H1 (cell line): ENCODE data around the gene CLBA1. TPM values are rescaled to one million over a fixed set of nuclear protein-coding genes. Genes with fewer than 3 reads are reported as not detected.

Experiments
- CTCF ChIA-PET: fragments of 300-600 bp; sonication (Branson Sonifier 250); formaldehyde crosslinking; loops from one replicate; lab custom pipeline; 2021; ENCODE audit not compliant: partially characterized antibody; lab: Charles Lee
- POLR2A ChIA-PET: fragments of 300-600 bp; sonication (Branson Sonifier 250); formaldehyde crosslinking; loops from one replicate; lab custom pipeline; 2021; ENCODE audit warnings: inconsistent platforms; ENCODE audit not compliant: partially characterized antibody; lab: Charles Lee
- DNase-seq, 2 experiments: peaks; one replicate each; pipeline versions ENCODE4 v3.0.0 to v3.0.0-alpha.2; 2010 to 2022; ENCODE audit warnings: low spot score in 2 of 2, low read depth in 1 of 2, mixed read lengths in 1 of 2
- FAIRE-seq: peaks from 2 replicates; lab custom pipeline; 2011; peaks lifted over from hg19 to GRCh38; lab: Jason Lieb, UNC
- H2AFZ ChIP-seq: 2 replicates; pipeline ENCODE4 v1.8.1; 2012; ENCODE audit warnings: low read length, inconsistent platforms
- H2AK5ac ChIP-seq: 2 replicates; pipeline ENCODE4 v1.6.1; 2013; ENCODE audit warnings: low read depth, low read length
- H2BK120ac ChIP-seq: replicated peaks from 2 replicates; pipeline ENCODE3; 2013; ENCODE audit warnings: low read depth, low read length, inconsistent platforms
- H2BK12ac ChIP-seq: 2 replicates; pipeline ENCODE4 v1.6.1; 2013; ENCODE audit warnings: low read depth, low read length
- H2BK15ac ChIP-seq: 2 replicates; pipeline ENCODE4 v1.6.1; 2013; ENCODE audit warnings: low read length
- H2BK20ac ChIP-seq: 2 replicates; pipeline ENCODE4 v1.6.1; 2013; ENCODE audit warnings: low read length
- H2BK5ac ChIP-seq: 2 replicates; pipeline ENCODE4 v1.6.1; 2013; ENCODE audit warnings: low read depth, low read length
- H3K14ac ChIP-seq: 2 replicates; pipeline ENCODE4 v1.6.1; 2013; ENCODE audit warnings: inconsistent platforms; ENCODE audit not compliant: insufficient read length
- H3K18ac ChIP-seq: 2 replicates; pipeline ENCODE4 v1.6.1; 2013; ENCODE audit warnings: low read length; ENCODE audit errors: extremely low read depth
- H3K23ac ChIP-seq: 2 replicates; pipeline ENCODE4 v1.6.1; 2013; ENCODE audit warnings: inconsistent platforms; ENCODE audit not compliant: insufficient read length
- H3K23me2 ChIP-seq: 2 replicates; pipeline ENCODE4 v1.6.1; 2013; ENCODE audit warnings: low read depth, low read length
- H3K27ac ChIP-seq: 2 replicates; pipeline ENCODE4 v1.6.1; 2011; ENCODE audit warnings: low read depth, low read length, inconsistent platforms
- H3K27me3 ChIP-seq, 4 experiments: replicated peaks in 1 of 4; 1 replicate in 1 of 4; 2 replicates in 3 of 4; pipeline versions ENCODE4 v1.6.1 to v1.8.1; 2011 to 2013; ENCODE audit warnings: low read length in 3 of 4, mild to moderate bottlenecking in 3 of 4, inconsistent platforms in 2 of 4, mixed read lengths in 2 of 4, moderate library complexity in 1 of 4; ENCODE audit not compliant: control insufficient read depth in 3 of 4, insufficient read depth in 3 of 4; ENCODE audit errors: extremely low read depth in 1 of 4
- H3K36me3 ChIP-seq, 4 experiments: 2 replicates each; pipeline versions ENCODE4 v1.6.1 to v1.8.1; 2011 to 2013; ENCODE audit warnings: mild to moderate bottlenecking in 4 of 4, low read length in 3 of 4, moderate library complexity in 2 of 4, control low read depth in 1 of 4, inconsistent platforms in 1 of 4; ENCODE audit not compliant: insufficient read depth in 4 of 4, control insufficient read depth in 2 of 4
- H3K4ac ChIP-seq: replicated peaks from 2 replicates; pipeline ENCODE3; 2013; ENCODE audit warnings: low read length, low read depth, mixed read lengths, inconsistent platforms; ENCODE audit not compliant: insufficient read length
- H3K4me1 ChIP-seq, 4 experiments: replicated peaks in 1 of 4; 1 replicate in 1 of 4; 2 replicates in 3 of 4; pipeline versions ENCODE4 v1.6.1 to v1.8.1; 2011 to 2013; ENCODE audit warnings: low read length in 3 of 4, inconsistent platforms in 2 of 4, mixed read lengths in 1 of 4; ENCODE audit not compliant: insufficient read depth in 4 of 4, control insufficient read depth in 3 of 4
- H3K4me2 ChIP-seq, 2 experiments: 2 replicates each; pipeline versions ENCODE4 v1.6.1 to v1.8.1; 2011 to 2013; ENCODE audit warnings: low read depth in 2 of 2, low read length in 2 of 2, control low read depth in 1 of 2, inconsistent platforms in 1 of 2, mild to moderate bottlenecking in 1 of 2; ENCODE audit not compliant: insufficient read depth in 1 of 2
- H3K4me3 ChIP-seq, 4 experiments: fragments of 200-600, 300-600 bp in 1 of 4; sonication (generic), shearing (Covaris generic), sonication (Bioruptor Twin) in 1 of 4; 2 replicates each; pipeline versions ENCODE4 v1.5.1 to v1.8.1; 2011 to 2016; ENCODE audit warnings: low read length in 4 of 4, low read depth in 3 of 4, control low read depth in 2 of 4, inconsistent platforms in 2 of 4, mild to moderate bottlenecking in 2 of 4, mixed read lengths in 1 of 4, moderate library complexity in 1 of 4; ENCODE audit not compliant: insufficient read depth in 2 of 4; ENCODE audit errors: extremely low read depth in 1 of 4
- H3K56ac ChIP-seq: replicated peaks from 2 replicates; pipeline ENCODE3; 2013; ENCODE audit warnings: low read depth, mild to moderate bottlenecking, mixed read lengths, low read length, inconsistent platforms; ENCODE audit not compliant: insufficient read length
- H3K79me1 ChIP-seq: 2 replicates; pipeline ENCODE4 v1.6.1; 2013; ENCODE audit warnings: low read depth, low read length, control low read depth
- H3K79me2 ChIP-seq, 2 experiments: 2 replicates each; pipeline versions ENCODE4 v1.6.1 to v1.8.1; 2012 to 2013; ENCODE audit warnings: low read length in 2 of 2, mild to moderate bottlenecking in 2 of 2, inconsistent platforms in 1 of 2; ENCODE audit not compliant: insufficient read depth in 2 of 2, control insufficient read depth in 1 of 2
- H3K9ac ChIP-seq, 4 experiments: replicated peaks in 1 of 4; 1 replicate in 1 of 4; 2 replicates in 3 of 4; pipeline versions ENCODE4 v1.6.1 to v1.8.1; 2011 to 2013; ENCODE audit warnings: low read depth in 3 of 4, low read length in 3 of 4, control low read depth in 2 of 4, mild to moderate bottlenecking in 2 of 4, moderate library complexity in 2 of 4, inconsistent platforms in 1 of 4; ENCODE audit errors: extremely low read depth in 1 of 4
- H3K9me3 ChIP-seq, 2 experiments: 2 replicates each; pipeline versions ENCODE4 v1.6.1 to v1.8.1; 2012 to 2013; ENCODE audit warnings: mild to moderate bottlenecking in 2 of 2, moderate library complexity in 2 of 2, control low read depth in 1 of 2, inconsistent platforms in 1 of 2, low read depth in 1 of 2, low read length in 1 of 2, mixed read lengths in 1 of 2; ENCODE audit not compliant: insufficient read depth in 2 of 2
- H4K20me1 ChIP-seq, 2 experiments: replicated peaks in 1 of 2; 2 replicates each; pipeline versions ENCODE3 to v1.8.1; 2011 to 2013; ENCODE audit warnings: inconsistent platforms in 2 of 2, low read length in 2 of 2, mild to moderate bottlenecking in 1 of 2; ENCODE audit not compliant: insufficient read depth in 2 of 2, control insufficient read depth in 1 of 2
- H4K5ac ChIP-seq: 2 replicates; pipeline ENCODE4 v1.6.1; 2013; ENCODE audit warnings: low read length, low read depth, mixed read lengths, inconsistent platforms; ENCODE audit not compliant: insufficient read length
- H4K8ac ChIP-seq: 2 replicates; pipeline ENCODE4 v1.8.0; 2013; ENCODE audit warnings: mild to moderate bottlenecking, moderate library complexity, low read length, inconsistent platforms; ENCODE audit not compliant: insufficient read depth; ENCODE audit errors: extremely low read depth
- H4K91ac ChIP-seq: replicated peaks from 2 replicates; pipeline ENCODE3; 2013; ENCODE audit warnings: low read length, mixed read lengths, inconsistent platforms; ENCODE audit not compliant: insufficient read length
- CTCF ChIP-seq, 3 experiments: IDR thresholded peaks; 1 replicate in 2 of 3; 2 replicates in 1 of 3; pipeline versions ENCODE4 v1.5.1 to v1.6.1; 2011; ENCODE audit warnings: low read length in 3 of 3, mild to moderate bottlenecking in 3 of 3, inconsistent platforms in 2 of 3, low read depth in 1 of 3, moderate library complexity in 1 of 3; ENCODE audit not compliant: insufficient read depth in 1 of 3; ENCODE audit errors: control extremely low read depth in 1 of 3
- EZH2 ChIP-seq: fragments of 200-600 bp; sonication (generic); IDR thresholded peaks from 2 replicates; pipeline ENCODE4 v1.7.1; 2012; ENCODE audit warnings: low read depth, mild to moderate bottlenecking, moderate library complexity, low read length, inconsistent platforms; ENCODE audit not compliant: severe bottlenecking
- KDM4A ChIP-seq: IDR thresholded peaks from one replicate; pipeline ENCODE4 v1.7.1; 2012; ENCODE audit warnings: low read depth, mild to moderate bottlenecking, moderate library complexity, low read length, inconsistent platforms; ENCODE audit not compliant: severe bottlenecking
- NRF1 ChIP-seq: IDR thresholded peaks from 2 replicates; pipeline ENCODE4 v1.6.1; 2011; ENCODE audit warnings: mild to moderate bottlenecking, low read depth, low read length, improper control_type of control experiment
- SP2 ChIP-seq: IDR thresholded peaks from 2 replicates; pipeline ENCODE4 v1.6.1; 2012; ENCODE audit warnings: mild to moderate bottlenecking, low read length, inconsistent platforms
- SP4 ChIP-seq: IDR thresholded peaks from 2 replicates; pipeline ENCODE4 v1.6.1; 2012; ENCODE audit warnings: low read length, inconsistent platforms
- SRF ChIP-seq: IDR thresholded peaks from 2 replicates; pipeline ENCODE4 v1.6.1; 2011; ENCODE audit warnings: mild to moderate bottlenecking, low read depth, low read length, moderate library complexity
- SUZ12 ChIP-seq: fragments of 200-600 bp; sonication (generic); IDR thresholded peaks from 2 replicates; pipeline ENCODE4 v1.6.1; 2012; ENCODE audit warnings: mild to moderate bottlenecking, inconsistent platforms, low read length, moderate library complexity, mixed read lengths
- TAF1 ChIP-seq: IDR thresholded peaks from 2 replicates; pipeline ENCODE4 v1.6.1; 2011; ENCODE audit warnings: mild to moderate bottlenecking, low read depth, low read length
- TEAD4 ChIP-seq: IDR thresholded peaks from 2 replicates; pipeline ENCODE4 v1.6.1; 2012; ENCODE audit warnings: low read depth, low read length, inconsistent platforms, mixed read lengths
- WGBS, 2 experiments: shearing (Covaris generic) in 1 of 2; methylation state at CpG; one replicate each; pipeline versions ENCODE4 v1.1.6 to v1.1.7; 2013 to 2015; ENCODE audit warnings: low lambda C conversion rate in 2 of 2, mixed read lengths in 2 of 2, inconsistent platforms in 1 of 2, low coverage in 1 of 2, missing lambda C conversion rate in 1 of 2; ENCODE audit not compliant: insufficient replicate concordance in 2 of 2, insufficient coverage in 1 of 2, insufficient read length in 1 of 2; ENCODE audit errors: extremely low coverage in 1 of 2, missing lambda C conversion rate in 1 of 2; 5-methylcytosine and 5-hydroxymethylcytosine counted together
- polyA plus RNA-seq, 7 experiments: library from polyadenylated mRNA; depleted of rRNA in 3 of 7; stranded (reverse) in 5 of 7; unstranded in 2 of 7; fragments of >200 nt in 5 of 7; fragments of 200-250 nt in 2 of 7; gene quantifications; 1 replicate in 5 of 7; 2 replicates in 1 of 7; 4 replicates in 1 of 7; pipeline versions ENCODE4 v1.2.1 to v1.2.3, GENCODE V29; 2011 to 2013; ENCODE audit warnings: missing spikeins in 2 of 7, mixed read lengths in 2 of 7
- total RNA-seq: library from RNA; stranded (reverse); fragmentation: NEBNext Ultra II Directional; extraction: Animal tissue kit (Norgen Biotek cat#: 25700); gene quantifications from 2 replicates; pipeline ENCODE4 v1.2.1, GENCODE V29; 2021
- TF ChIP-seq, protein P1 (sequence below): IDR thresholded peaks from 2 replicates; pipeline ENCODE4 v1.6.1; 2012; ENCODE audit warnings: inconsistent platforms

CLBA1 gene
- total and polyA plus RNA-seq, 2 of the 8 experiments (the other 6 are each of a cell fraction or from before 2014, with no cell fraction given), result 1.6 to 2.4 TPM

DNA sequence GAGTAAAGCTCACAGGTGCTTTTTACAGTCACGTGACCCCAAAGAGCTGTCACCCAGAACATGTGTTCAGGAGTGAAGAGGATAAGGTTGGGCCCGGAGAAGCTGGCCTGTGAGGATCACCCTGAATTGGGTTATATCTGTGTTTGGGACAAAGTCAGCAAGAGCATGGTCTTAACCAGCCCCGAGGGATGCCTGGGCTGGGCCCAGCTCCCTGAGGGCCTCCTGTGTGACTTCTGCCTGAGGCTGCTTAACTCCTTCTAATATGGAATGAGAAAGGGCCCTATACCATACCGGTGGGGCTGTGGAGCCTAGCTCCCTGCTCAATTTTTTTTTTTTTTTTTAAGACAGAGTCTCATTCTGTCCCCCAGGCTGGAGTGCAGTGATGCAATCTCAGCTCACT, 32.8 kb downstream of the CLBA1 start:
- H3K9me3 ChIP-seq, result no peaks in the 10 kb centered on the region
- no peaks in the 10 kb centered on the region for H3K27me3 ChIP-seq
- peaks cover 0 to 12% (median 0%) of the 10 kb centered on the region in 4 experiments; a peak in 1 of 8 replicates for H3K36me3 ChIP-seq
- no peak overlapping the region for H2BK15ac ChIP-seq
- H3K27ac ChIP-seq, result no peak overlapping the region
- H3K14ac ChIP-seq, result no peak overlapping the region
- no peak overlapping the region for H3K23ac ChIP-seq
- no peak for FAIRE-seq
- H3K4me2 ChIP-seq, result peak overlapping the region in 1 of 2 experiments; percentile 94; a peak in 1 of 4 replicates
- 87% methylated on average over 4 of the region's 4 CpGs; no CpG with 5 or more reads in 1 of the 2 experiments for WGBS, 2 experiments
- no peak overlapping the region for H2BK12ac ChIP-seq
- H2BK120ac ChIP-seq, result no peak overlapping the region
- DNase-seq, result no peak
- no peak overlapping the region for H4K91ac ChIP-seq
- no peak overlapping the region for H4K8ac ChIP-seq
- no peak overlapping the region for H4K5ac ChIP-seq
- no peak overlapping the region for H2BK20ac ChIP-seq
- H2AFZ ChIP-seq, result no peak overlapping the region
- no peak overlapping the region for H3K56ac ChIP-seq
- no peak overlapping the region for H3K18ac ChIP-seq
- peaks cover 18% of the 10 kb centered on the region for H3K23me2 ChIP-seq
- H3K4me1 ChIP-seq, result peaks cover 4 to 17% (median 13%) of the 10 kb centered on the region in 4 experiments; a peak in 6 of 7 replicates
- H3K9ac ChIP-seq, result no peak overlapping the region
- H2AK5ac ChIP-seq, result no peak overlapping the region
- CTCF ChIA-PET, result interaction anchor here (0.7 to 2.4 kb wide), 9 partner anchors 8 to 466 kb away, joined by 3 to 15 read pairs (median 4); no protein-coding TSS in a partner anchor
- POLR2A ChIA-PET, result interaction anchor here (0.8 to 2.6 kb wide), 4 partner anchors 12 to 24 kb away, joined by 7 to 11 read pairs (median 10); no protein-coding TSS in a partner anchor
- no peak overlapping the region for H2BK5ac ChIP-seq
- peaks cover 16% of the 10 kb centered on the region for H3K79me1 ChIP-seq
- H3K4me3 ChIP-seq, result no peak overlapping the region
- peaks cover 66 to 70% of the 10 kb centered on the region in 2 experiments for H3K79me2 ChIP-seq
- H3K4ac ChIP-seq, result no peak overlapping the region
- H4K20me1 ChIP-seq, result peaks cover 35 to 50% of the 10 kb centered on the region in 2 experiments
- TF ChIP-seq SP2 (no peak), TAF1 (no peak), TEAD4 (no peak), SP4 (no peak), NRF1 (no peak), KDM4A (no peak), SUZ12 (no peak), CTCF (IDR thresholded peaks at IDR 0.05; ENCODE audit: control extremely low read depth in 1 of 3, insufficient read depth in 1 of 3, low read depth in 1 of 3, low read length in 3 of 3) (no peak), SRF (no peak), EZH2 (no peak)
- TF ChIP-seq, protein P1, sequence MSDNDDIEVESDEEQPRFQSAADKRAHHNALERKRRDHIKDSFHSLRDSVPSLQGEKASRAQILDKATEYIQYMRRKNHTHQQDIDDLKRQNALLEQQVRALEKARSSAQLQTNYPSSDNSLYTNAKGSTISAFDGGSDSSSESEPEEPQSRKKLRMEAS, result no peak
